GM10266 (cell line): ENCODE results near the gene ABCC8.

Source experiments
- DNase-seq: peaks from one replicate; pipeline ENCODE4 v3.0.0; 2012; ENCODE audit errors: extremely low spot score
- CTCF ChIP-seq: IDR thresholded peaks from 2 replicates; pipeline ENCODE4 v1.5.1; 2012; ENCODE audit warnings: mild to moderate bottlenecking, low read depth; ENCODE audit not compliant: control insufficient read depth, insufficient read depth; ENCODE audit errors: missing control alignments

ABCC8 gene

GRCh38 chr11:17473071-17473744 is 3.4 kb downstream of the ABCC8 start:
- no peak for TF ChIP-seq CTCF
- no peak for DNase-seq

GRCh38 chr11:17472467-17472866 is 4.2 kb downstream of the ABCC8 start:
- no peak for TF ChIP-seq CTCF
- DNase-seq, result no peak

- TF ChIP-seq CTCF, result no peak
- DNase-seq, result no peak
These were observed 5.1 kb downstream of the ABCC8 start for GRCh38 chr11:17471501-17471900.

GRCh38 chr11:17469998-17470397 is 6.6 kb downstream of the ABCC8 start:
- TF ChIP-seq CTCF, result no peak

GRCh38 chr11:17468122-17468521 is 8.5 kb downstream of the ABCC8 start:
- no peak for TF ChIP-seq CTCF

More at GRCh38 chr11:17469998-17470397, 6.6 kb downstream of the ABCC8 start:
- DNase-seq, result no peak

GRCh38 chr11:17463546-17464174 is 13.0 kb downstream of the ABCC8 start:
- no peak for TF ChIP-seq CTCF
- no peak for DNase-seq

More at GRCh38 chr11:17468122-17468521, 8.5 kb downstream of the ABCC8 start:
- DNase-seq, result no peak

- TF ChIP-seq CTCF, result no peak
- DNase-seq, result no peak
These were observed 13.7 kb downstream of the ABCC8 start for GRCh38 chr11:17462940-17463339.
